Coronary artery (tissue), 2 donors: ENCODE measurements around the gene ANKS1B.
"Not testable (repeated sequence)": the region's sequence is repeated elsewhere in the genome, so short reads cannot be mapped to it uniquely, and the experiment has no call there.

ENCODE experiments used
- DNase-seq: peaks from one replicate; pipeline ENCODE4 v3.0.0-alpha.2; 2017; ENCODE audit warnings: low spot score
- H3K27ac ChIP-seq, 2 donors: fragments of 200-600 bp; sonication (generic); one replicate each; pipeline ENCODE4 v1.5.1; 2016 to 2019
- H3K4me3 ChIP-seq: fragments of 200-600 bp; sonication (generic); 2 replicates; pipeline ENCODE4 v1.5.1; 2016; ENCODE audit warnings: mild to moderate bottlenecking, moderate library complexity
- CTCF ChIP-seq: fragments of 200-600 bp; sonication (generic); IDR thresholded peaks from one replicate; pipeline ENCODE4 v1.5.1; 2019; ENCODE audit warnings: antibody characterized with exemption

ANKS1B gene

DNA sequence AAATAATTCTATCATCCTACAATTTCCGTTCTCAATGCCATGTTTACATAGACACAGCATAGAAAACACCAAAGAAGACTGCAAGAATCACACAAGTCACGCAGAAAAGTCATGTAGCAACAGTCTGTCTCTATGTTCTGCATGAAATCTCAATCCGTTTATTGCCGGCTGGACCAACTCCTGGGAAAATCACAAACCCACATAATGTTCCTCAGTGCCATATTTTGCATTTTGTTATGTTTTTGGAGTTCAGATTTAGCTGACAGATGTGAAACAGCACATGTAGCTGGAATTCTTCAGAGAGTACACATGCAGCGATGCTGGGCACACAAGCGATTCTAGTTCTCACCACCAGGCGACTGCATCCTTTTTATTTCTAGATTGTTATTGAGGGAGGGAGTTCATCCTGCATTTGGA, 1146.5 kb downstream of the ANKS1B start:
- no peak overlapping the region for H3K27ac ChIP-seq
- no peak for DNase-seq
- H3K4me3 ChIP-seq, result no peak overlapping the region
- TF ChIP-seq CTCF, result peak; percentile 13

DNA sequence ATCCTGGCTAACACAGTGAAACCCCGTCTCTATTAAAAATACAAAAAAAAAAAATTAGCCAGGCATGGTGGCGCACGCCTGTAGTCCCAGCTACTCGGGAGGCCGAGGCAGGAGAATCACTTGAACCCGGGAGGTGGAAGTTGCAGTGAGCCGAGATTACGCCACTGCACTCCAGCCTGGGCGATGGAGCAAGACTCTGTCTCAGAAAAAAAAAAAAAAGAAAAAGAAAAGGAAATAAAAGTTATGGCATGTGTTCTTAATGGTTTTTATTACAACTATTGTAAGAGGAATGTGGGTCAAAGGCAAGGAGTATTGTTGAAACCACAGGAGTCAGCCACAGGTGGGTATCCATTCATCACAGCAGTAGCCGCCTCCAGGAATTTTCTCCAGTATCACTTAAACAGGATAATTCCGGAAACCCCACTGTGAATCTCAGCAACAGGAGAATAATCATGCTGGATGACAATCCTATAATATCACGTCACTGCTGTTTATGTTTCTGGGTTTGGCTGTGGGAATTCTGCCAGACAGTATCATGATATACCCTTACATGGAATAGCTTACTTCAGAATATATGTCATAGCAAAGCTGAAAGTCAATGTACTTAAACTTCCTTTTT, 1147.5 kb downstream of the ANKS1B start:
- H3K27ac ChIP-seq, H3K4me3 ChIP-seq, DNase-seq: not testable (repeated sequence)

DNA sequence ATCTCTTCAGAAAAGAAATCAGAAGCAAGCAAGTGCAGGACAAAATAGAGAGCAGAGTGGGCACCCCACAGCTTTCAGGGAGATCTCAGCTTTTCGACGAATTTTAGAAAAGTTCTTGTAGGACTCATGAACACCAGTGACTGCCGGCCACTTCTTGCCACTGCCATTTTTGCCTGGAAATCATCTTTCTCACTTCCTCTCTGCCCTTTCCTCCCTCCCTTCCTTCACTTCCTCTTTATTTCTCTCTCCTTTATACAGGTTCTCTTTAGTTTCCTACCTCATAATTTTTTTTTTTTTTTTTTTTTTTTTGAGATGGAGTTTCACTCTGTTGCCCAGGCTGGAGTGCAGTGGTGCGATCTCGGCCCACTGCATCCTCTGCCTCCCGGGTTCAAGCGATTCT, 1154.1 kb downstream of the ANKS1B start:
- no peak overlapping the region for H3K27ac ChIP-seq
- no peak for TF ChIP-seq CTCF
- H3K4me3 ChIP-seq, result no peak overlapping the region
- DNase-seq, result no peak

DNA sequence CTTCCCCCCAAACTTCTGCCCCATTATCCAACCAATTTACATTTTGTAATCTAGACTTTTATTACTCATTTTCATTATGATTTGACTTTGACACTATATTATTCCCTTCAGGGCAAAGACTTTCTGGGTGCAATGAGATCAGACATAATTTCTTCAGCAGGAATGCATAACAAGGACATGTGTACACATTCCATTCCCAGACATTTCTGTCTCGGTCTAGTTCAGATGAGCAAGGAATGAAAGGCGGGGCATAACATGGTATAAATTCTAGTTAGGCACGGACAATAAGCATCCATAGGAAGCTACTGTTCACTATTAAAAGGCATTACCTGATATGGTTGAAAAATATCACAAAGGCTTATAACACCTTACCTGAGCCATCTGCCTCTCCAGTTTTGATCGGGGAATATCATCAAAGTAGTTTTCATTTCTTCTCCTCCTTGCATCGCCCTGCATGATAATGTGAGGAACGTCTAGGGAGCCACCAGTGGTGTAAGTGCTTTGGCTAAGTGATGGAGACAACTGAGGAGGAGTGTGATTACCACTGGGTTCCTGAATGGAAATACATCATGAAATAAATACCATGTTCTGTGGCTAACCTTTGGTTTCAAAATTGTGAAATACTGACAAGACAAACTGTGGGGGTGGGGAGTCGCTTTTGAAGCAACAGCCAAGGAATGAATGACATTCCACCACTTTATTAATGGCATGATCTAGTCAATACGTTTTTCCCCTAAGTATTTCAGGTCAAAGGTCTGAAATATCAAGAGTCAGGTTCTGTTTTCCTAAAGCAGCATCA, 1155.7 kb downstream of the ANKS1B start:
- TF ChIP-seq CTCF, result no peak
- Histone ChIP-seq H3K4me3 (no peak overlapping the region), H3K27ac (no peak overlapping the region)
- DNase-seq, result no peak

GRCh38 chr12:98823012-98823411, 1161.7 kb downstream of the ANKS1B start:
- DNase-seq, result no peak

DNA sequence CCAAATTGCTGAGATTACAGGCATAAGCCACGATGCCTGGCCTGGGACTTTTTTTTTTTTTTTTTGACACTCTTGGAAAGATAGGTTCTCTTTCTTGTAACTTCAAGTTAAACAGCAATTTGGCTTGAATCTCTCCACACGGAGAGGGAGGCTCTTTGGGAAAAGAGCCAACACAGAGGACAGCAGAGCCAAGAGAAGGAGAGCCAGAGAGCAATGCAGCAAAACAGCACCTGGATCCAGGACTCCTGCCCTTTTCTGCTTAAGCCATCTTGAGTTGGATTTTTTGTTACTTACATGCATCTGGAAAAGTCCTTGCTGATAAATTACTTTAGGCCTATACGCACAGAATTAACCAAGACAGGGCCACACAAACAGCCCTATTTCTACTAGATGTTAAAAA, 1162.9 kb downstream of the ANKS1B start:
- Histone ChIP-seq H3K4me3 (no peak overlapping the region), H3K27ac (no peak overlapping the region)
- no peak for TF ChIP-seq CTCF
- no peak for DNase-seq

More at GRCh38 chr12:98823012-98823411, 1161.7 kb downstream of the ANKS1B start:
- Histone ChIP-seq H3K27ac (no peak overlapping the region), H3K4me3 (no peak overlapping the region)
- no peak for TF ChIP-seq CTCF

DNA sequence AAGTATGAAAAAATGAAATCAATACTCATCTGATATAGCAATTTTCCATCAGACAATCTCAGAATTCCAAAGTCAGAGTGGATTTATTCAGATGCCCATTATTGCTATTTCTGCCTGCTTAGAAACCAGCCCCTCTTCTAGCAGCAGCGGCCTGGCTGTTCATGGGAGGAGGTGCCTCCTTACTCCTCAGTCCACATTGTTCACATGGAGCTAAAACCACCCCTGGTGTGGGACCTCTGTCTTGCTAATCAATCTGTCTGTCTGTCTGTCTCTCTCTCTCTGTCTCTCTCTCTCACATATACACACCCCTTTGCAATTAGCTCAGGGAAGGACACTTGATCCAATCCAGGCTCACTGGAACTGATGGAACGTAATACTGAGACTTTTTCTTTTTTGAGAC, 1163.5 kb downstream of the ANKS1B start:
- Histone ChIP-seq H3K27ac (no peak overlapping the region), H3K4me3 (no peak overlapping the region)
- TF ChIP-seq CTCF, result no peak
- no peak for DNase-seq
